ENCODE results near the gene IL17C. TPM values are rescaled to one million over a fixed set of nuclear protein-coding genes. Genes with fewer than 3 reads are reported as not detected.

Gene IL17C
- polyA plus RNA-seq, 1 of the 3 experiments (the other 2 are of a cell fraction): 0.07 TPM

DNA sequence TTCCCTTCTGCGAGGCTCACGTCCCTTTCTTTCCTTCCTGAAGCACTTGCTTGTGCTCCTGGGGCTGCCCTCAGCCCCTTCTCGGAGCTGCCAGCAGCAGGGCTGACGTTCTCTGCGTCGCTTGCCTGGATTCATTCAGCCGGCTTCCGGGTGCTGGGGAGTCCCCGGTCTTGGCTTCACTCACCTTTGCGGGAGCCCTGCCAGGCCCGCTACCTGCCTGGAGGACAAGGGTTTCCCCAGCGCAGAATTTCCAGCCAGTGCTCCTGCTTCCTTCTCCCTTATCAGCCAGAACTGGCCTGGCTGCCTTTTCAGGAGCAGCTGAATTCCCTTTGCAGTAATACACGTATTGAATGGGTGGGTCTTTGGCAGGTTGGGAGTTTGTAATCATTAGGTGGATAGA, 22.1 kb upstream of the IL17C start (continued):
- TF ChIP-seq, protein P1, sequence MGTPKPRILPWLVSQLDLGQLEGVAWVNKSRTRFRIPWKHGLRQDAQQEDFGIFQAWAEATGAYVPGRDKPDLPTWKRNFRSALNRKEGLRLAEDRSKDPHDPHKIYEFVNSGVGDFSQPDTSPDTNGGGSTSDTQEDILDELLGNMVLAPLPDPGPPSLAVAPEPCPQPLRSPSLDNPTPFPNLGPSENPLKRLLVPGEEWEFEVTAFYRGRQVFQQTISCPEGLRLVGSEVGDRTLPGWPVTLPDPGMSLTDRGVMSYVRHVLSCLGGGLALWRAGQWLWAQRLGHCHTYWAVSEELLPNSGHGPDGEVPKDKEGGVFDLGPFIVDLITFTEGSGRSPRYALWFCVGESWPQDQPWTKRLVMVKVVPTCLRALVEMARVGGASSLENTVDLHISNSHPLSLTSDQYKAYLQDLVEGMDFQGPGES (IDR thresholded peaks at IDR 0.05; ENCODE audit: low read depth, low read length): no peak
- TF ChIP-seq EZH2phosphoT487 (IDR thresholded peaks at IDR 0.05; ENCODE audit: borderline replicate concordance, low read depth) (no peak), RAD21 (IDR thresholded peaks at IDR 0.05; ENCODE audit: low read length) (no peak)

DNA sequence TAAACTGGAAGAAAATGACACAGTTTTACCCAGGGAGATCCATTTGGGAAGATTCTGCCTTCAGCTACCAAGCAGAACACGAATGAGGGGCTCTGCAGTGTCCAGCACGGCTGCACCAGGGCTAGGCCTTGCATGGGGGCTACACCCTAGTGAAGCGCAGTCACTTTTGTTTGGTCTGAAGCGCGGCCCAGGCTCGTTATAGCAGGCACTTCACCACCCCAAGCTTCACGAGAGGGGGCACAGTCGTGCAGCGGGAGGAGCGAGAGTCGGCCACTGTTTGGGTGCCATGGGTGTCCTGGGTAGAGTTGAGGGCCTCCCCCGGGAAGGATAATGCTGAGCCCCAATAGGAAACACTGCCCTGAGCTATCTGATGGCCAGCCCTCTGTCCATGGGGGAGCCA, 21.6 kb upstream of the IL17C start:
- ChIA-PET CTCF (interaction anchor here (1.0 kb wide), 1 partner anchor 46 kb away, joined by 3 read pairs; no protein-coding TSS in a partner anchor), POLR2A (no interaction called here)
- Histone ChIP-seq H3K4me3 (ENCODE audit: low read depth in 2 of 2, low read length in 1 of 2) (no peak overlapping the region), H3K4me2 (no peak overlapping the region), H3K4me1 (ENCODE audit: control insufficient read depth in 1 of 2, insufficient read depth in 2 of 2, low read depth in 1 of 2, low read length in 1 of 2) (no peaks in the 10 kb centered on the region), H3K9me3 (no peaks in the 10 kb centered on the region), H4K20me1 (ENCODE audit: insufficient read depth) (peaks cover 13% of the 10 kb centered on the region), H3K9ac (no peak overlapping the region), H3F3A (replicated peaks; ENCODE audit: insufficient read depth) (no peaks in the 10 kb centered on the region), H3K27me3 (ENCODE audit: insufficient read depth) (no peaks in the 10 kb centered on the region), H3K27ac (ENCODE audit: low read depth in 2 of 2, low read length in 1 of 2) (no peak overlapping the region), H3K36me3 (replicated peaks in 1 of 2; ENCODE audit: control insufficient read depth in 1 of 2, insufficient read depth in 2 of 2, low read length in 1 of 2) (peaks cover 0 to 23% of the 10 kb centered on the region in 2 experiments), H3K79me2 (ENCODE audit: insufficient read depth) (peaks cover 20% of the 10 kb centered on the region; the same call in 1 of the 2 replicates), H2AFZ (ENCODE audit: low read depth) (no peak overlapping the region), H3K9me2 (no peaks in the 10 kb centered on the region)
- WGBS (ENCODE audit: low lambda C conversion rate): 91% methylated on average over 12 of the region's 12 CpGs
- TF ChIP-seq YY1 (IDR thresholded peaks at IDR 0.05; ENCODE audit: low read depth) (no peak), FOXJ3 (CRISPR knock-in tag; IDR thresholded peaks at IDR 0.05) (no peak), JUND (IDR thresholded peaks at IDR 0.05) (no peak), RXRA (IDR thresholded peaks at IDR 0.05; ENCODE audit: borderline replicate concordance, low read depth) (no peak), NRF1 (IDR thresholded peaks at IDR 0.05; ENCODE audit: low read depth, low read length) (no peak)
- no peak for DNase-seq

DNA sequence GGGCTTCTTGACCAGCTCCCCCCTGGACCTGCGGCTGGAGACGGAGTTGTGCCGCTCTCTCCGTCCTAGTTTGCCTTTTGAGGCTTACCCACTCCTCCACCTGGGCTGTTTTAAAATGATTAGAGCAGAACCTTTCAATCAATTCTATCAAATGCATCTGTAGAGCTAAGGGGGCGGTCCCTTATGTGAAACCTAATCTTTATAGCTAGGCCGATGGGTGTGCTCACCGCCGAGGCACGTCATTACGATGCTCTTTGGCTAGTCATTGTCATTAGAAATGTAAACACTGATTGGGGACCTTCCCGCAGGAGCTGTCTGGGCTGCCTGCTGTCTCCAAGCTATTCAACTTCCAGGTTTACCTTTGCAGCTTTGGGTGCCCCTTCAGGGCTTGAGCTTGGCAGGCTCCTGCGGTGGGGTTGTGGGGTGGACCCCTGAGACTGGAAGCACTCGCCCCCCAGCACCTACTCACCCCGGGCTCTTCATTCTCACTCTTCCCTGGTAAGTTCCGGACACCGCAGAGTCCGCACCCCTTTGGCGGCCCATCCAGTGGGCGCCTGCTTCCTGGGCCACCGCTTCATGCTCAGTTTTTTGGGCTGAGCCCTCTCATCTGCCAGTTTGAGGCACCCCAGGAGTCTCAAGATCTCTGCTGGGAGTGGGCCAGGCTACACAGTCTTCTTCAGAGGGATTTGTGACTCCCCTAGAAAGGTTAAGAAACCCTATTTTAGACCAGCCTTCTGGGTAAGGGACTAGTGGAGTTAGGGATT, 20.9 kb upstream of the IL17C start:
- CTCF ChIA-PET: interaction anchor here (1.0 kb wide), 1 partner anchor 45 kb away, joined by 3 read pairs; no protein-coding TSS in a partner anchor
- H3K4me3 ChIP-seq (ENCODE audit: low read depth in 2 of 2, low read length in 1 of 2): no peak overlapping the region
- no peaks in the 10 kb centered on the region for H3K9me3 ChIP-seq
- no peak for DNase-seq
- H3K9me2 ChIP-seq: no peaks in the 10 kb centered on the region
- H3F3A ChIP-seq (replicated peaks; ENCODE audit: insufficient read depth): no peaks in the 10 kb centered on the region
- POLR2A ChIA-PET: no interaction called here
- H3K27me3 ChIP-seq (ENCODE audit: insufficient read depth): no peaks in the 10 kb centered on the region
- H3K4me1 ChIP-seq (ENCODE audit: control insufficient read depth in 1 of 2, insufficient read depth in 2 of 2, low read depth in 1 of 2, low read length in 1 of 2): no peaks in the 10 kb centered on the region
- 97% methylated on average over 18 of the region's 20 CpGs for WGBS (ENCODE audit: low lambda C conversion rate)
- H3K27ac ChIP-seq (ENCODE audit: low read depth in 2 of 2, low read length in 1 of 2): no peak overlapping the region
- no peak overlapping the region for H3K9ac ChIP-seq
- H4K20me1 ChIP-seq (ENCODE audit: insufficient read depth): peaks cover 13% of the 10 kb centered on the region
- no peak overlapping the region for H3K4me2 ChIP-seq
- H3K36me3 ChIP-seq (replicated peaks in 1 of 2; ENCODE audit: control insufficient read depth in 1 of 2, insufficient read depth in 2 of 2, low read length in 1 of 2): peaks cover 0 to 26% of the 10 kb centered on the region in 2 experiments
- peaks cover 20% of the 10 kb centered on the region; the same call in 1 of the 2 replicates for H3K79me2 ChIP-seq (ENCODE audit: insufficient read depth)
- H2AFZ ChIP-seq (ENCODE audit: low read depth): no peak overlapping the region
- no peak for TF ChIP-seq RXRA (IDR thresholded peaks at IDR 0.05; ENCODE audit: borderline replicate concordance, low read depth)
- no peak for TF ChIP-seq POLR2AphosphoS5 (IDR thresholded peaks at IDR 0.05; ENCODE audit: low read depth, low read length)
- TF ChIP-seq SIN3A (IDR thresholded peaks at IDR 0.05; ENCODE audit: borderline replicate concordance, low read depth, low read length): no peak
- no peak for TF ChIP-seq MXI1 (IDR thresholded peaks at IDR 0.05; ENCODE audit: low read depth, low read length)
- TF ChIP-seq, protein P2, sequence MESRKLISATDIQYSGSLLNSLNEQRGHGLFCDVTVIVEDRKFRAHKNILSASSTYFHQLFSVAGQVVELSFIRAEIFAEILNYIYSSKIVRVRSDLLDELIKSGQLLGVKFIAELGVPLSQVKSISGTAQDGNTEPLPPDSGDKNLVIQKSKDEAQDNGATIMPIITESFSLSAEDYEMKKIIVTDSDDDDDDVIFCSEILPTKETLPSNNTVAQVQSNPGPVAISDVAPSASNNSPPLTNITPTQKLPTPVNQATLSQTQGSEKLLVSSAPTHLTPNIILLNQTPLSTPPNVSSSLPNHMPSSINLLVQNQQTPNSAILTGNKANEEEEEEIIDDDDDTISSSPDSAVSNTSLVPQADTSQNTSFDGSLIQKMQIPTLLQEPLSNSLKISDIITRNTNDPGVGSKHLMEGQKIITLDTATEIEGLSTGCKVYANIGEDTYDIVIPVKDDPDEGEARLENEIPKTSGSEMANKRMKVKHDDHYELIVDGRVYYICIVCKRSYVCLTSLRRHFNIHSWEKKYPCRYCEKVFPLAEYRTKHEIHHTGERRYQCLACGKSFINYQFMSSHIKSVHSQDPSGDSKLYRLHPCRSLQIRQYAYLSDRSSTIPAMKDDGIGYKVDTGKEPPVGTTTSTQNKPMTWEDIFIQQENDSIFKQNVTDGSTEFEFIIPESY (IDR thresholded peaks at IDR 0.05; ENCODE audit: borderline replicate concordance, low read depth): no peak
- TF ChIP-seq, protein P3, sequence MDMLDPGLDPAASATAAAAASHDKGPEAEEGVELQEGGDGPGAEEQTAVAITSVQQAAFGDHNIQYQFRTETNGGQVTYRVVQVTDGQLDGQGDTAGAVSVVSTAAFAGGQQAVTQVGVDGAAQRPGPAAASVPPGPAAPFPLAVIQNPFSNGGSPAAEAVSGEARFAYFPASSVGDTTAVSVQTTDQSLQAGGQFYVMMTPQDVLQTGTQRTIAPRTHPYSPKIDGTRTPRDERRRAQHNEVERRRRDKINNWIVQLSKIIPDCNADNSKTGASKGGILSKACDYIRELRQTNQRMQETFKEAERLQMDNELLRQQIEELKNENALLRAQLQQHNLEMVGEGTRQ (IDR thresholded peaks at IDR 0.05; ENCODE audit: borderline replicate concordance, low read depth, low read length): no peak
- no peak for TF ChIP-seq FOXM1 (IDR thresholded peaks at IDR 0.05; ENCODE audit: low read depth)
- TF ChIP-seq CHD2 (IDR thresholded peaks at IDR 0.05; ENCODE audit: low read length, partially characterized antibody): no peak
- TF ChIP-seq FOSL2 (IDR thresholded peaks at IDR 0.05; ENCODE audit: borderline replicate concordance, low read depth): no peak
- TF ChIP-seq TEAD4 (IDR thresholded peaks at IDR 0.05; ENCODE audit: borderline replicate concordance, insufficient read depth): no peak
- TF ChIP-seq MEF2A (IDR thresholded peaks at IDR 0.05; ENCODE audit: borderline replicate concordance, low read depth): no peak
- no peak for TF ChIP-seq EP300 (IDR thresholded peaks at IDR 0.05; ENCODE audit: borderline replicate concordance in 1 of 2, low read depth in 1 of 2, low read length in 1 of 2)
- no peak for TF ChIP-seq GABPA (IDR thresholded peaks at IDR 0.05; ENCODE audit: low read depth)
- TF ChIP-seq GATA2 (CRISPR knock-in tag; IDR thresholded peaks at IDR 0.05): no peak
- no peak for TF ChIP-seq YY1 (IDR thresholded peaks at IDR 0.05; ENCODE audit: low read depth)
- TF ChIP-seq RAD21 (IDR thresholded peaks at IDR 0.05; ENCODE audit: low read length): no peak
- no peak for TF ChIP-seq NFIC (IDR thresholded peaks at IDR 0.05; ENCODE audit: borderline replicate concordance)
- no peak for TF ChIP-seq RFX5 (IDR thresholded peaks at IDR 0.05; ENCODE audit: low read length)

All from SK-N-SH (cell line).